Measurements from ENCODE around the gene UBE2E2.

UBE2E2 gene

GRCh38 chr3:23440416-23441294 lies 237.5 kb downstream of the UBE2E2 start:
- no peak for DNase-seq (ENCODE audit: low spot score)

- DNase-seq (ENCODE audit: low spot score) = peak; percentile 3
Observed at GRCh38 chr3:23442598-23443383, 239.7 kb downstream of the UBE2E2 start.

- no peak for DNase-seq (ENCODE audit: low spot score)
Observed at GRCh38 chr3:23444386-23444785, 241.3 kb downstream of the UBE2E2 start.

- no peak for DNase-seq (ENCODE audit: low spot score)
Observed at GRCh38 chr3:23446301-23446700, 243.2 kb downstream of the UBE2E2 start.

GRCh38 chr3:23448998-23449537 lies 245.9 kb downstream of the UBE2E2 start:
- DNase-seq (ENCODE audit: low spot score) = no peak

- DNase-seq (ENCODE audit: low spot score) = no peak
Observed at GRCh38 chr3:23450051-23450450, 246.9 kb downstream of the UBE2E2 start.

GRCh38 chr3:23450806-23451205 lies 247.7 kb downstream of the UBE2E2 start:
- DNase-seq (ENCODE audit: low spot score) = no peak

- no peak for DNase-seq (ENCODE audit: low spot score)
Observed at GRCh38 chr3:23452408-23452807, 249.3 kb downstream of the UBE2E2 start.

GRCh38 chr3:23455084-23455483 lies 252.0 kb downstream of the UBE2E2 start:
- peak; percentile 12 for DNase-seq (ENCODE audit: low spot score)

GRCh38 chr3:23455775-23456174 lies 252.6 kb downstream of the UBE2E2 start:
- no peak for DNase-seq (ENCODE audit: low spot score)

GRCh38 chr3:23457697-23458096 lies 254.6 kb downstream of the UBE2E2 start:
- DNase-seq (ENCODE audit: low spot score) = no peak

- DNase-seq (ENCODE audit: low spot score) = no peak
Observed at GRCh38 chr3:23459465-23459864, 256.3 kb downstream of the UBE2E2 start.

- no peak for DNase-seq (ENCODE audit: low spot score)
Observed at GRCh38 chr3:23459889-23460546, 256.9 kb downstream of the UBE2E2 start.

- no peak for DNase-seq (ENCODE audit: low spot score)
Observed at GRCh38 chr3:23461069-23461468, 257.9 kb downstream of the UBE2E2 start.

GRCh38 chr3:23463791-23464190 lies 260.7 kb downstream of the UBE2E2 start:
- DNase-seq (ENCODE audit: low spot score) = no peak

- no peak for DNase-seq (ENCODE audit: low spot score)
Observed at GRCh38 chr3:23465569-23465968, 262.4 kb downstream of the UBE2E2 start.

- no peak for DNase-seq (ENCODE audit: low spot score)
Observed at GRCh38 chr3:23468203-23468602, 265.1 kb downstream of the UBE2E2 start.

GRCh38 chr3:23474580-23475357 lies 271.6 kb downstream of the UBE2E2 start:
- no peak for DNase-seq (ENCODE audit: low spot score)

GRCh38 chr3:23475446-23475845 lies 272.3 kb downstream of the UBE2E2 start:
- DNase-seq (ENCODE audit: low spot score) = no peak

GRCh38 chr3:23479026-23479425 lies 275.9 kb downstream of the UBE2E2 start:
- DNase-seq (ENCODE audit: low spot score) = no peak

- DNase-seq (ENCODE audit: low spot score) = no peak
Observed at GRCh38 chr3:23479615-23480328, 276.6 kb downstream of the UBE2E2 start.

Data from AG08396 (cell line).